Natural killer cell treated with Interleukin-12 subunit alpha and Interleukin-12 subunit beta and Interleukin-15 and Interleukin-18, amount 100 ng/mL, for 72 hours (primary cell): ENCODE measurements around the gene SHISA6. TPM values are rescaled to one million over a fixed set of nuclear protein-coding genes. Genes with fewer than 3 reads are reported as not detected.
"Not testable (repeated sequence)": the region's sequence is repeated elsewhere in the genome, so short reads cannot be mapped to it uniquely, and the experiment has no call there.

Experiments used
- ATAC-seq, 2 donors: fragments of 150-1000 bp; cut with Tn5 transposase in 1 of 2; sonication (Bioruptor Pico), chemical (Tn5 transposase) in 1 of 2; 2 replicates each; pipeline ENCODE4 v1.10.0; 2021
- DNase-seq: peaks from one replicate; pipeline ENCODE4 v3.0.0; 2022; ENCODE audit warnings: low spot score
- H3K27ac Mint-ChIP-seq, 2 donors: 1 replicate in 1 of 2; 2 replicates in 1 of 2; pipeline ENCODE4 v1.8.0; 2022; ENCODE audit warnings: mixed read lengths in 2 of 2, mild to moderate bottlenecking in 1 of 2, moderate library complexity in 1 of 2
- H3K27me3 Mint-ChIP-seq, 2 donors: 1 replicate in 1 of 2; 2 replicates in 1 of 2; pipeline ENCODE4 v1.8.0; 2022; ENCODE audit warnings: mixed read lengths in 2 of 2
- H3K36me3 Mint-ChIP-seq: one replicate; pipeline ENCODE4 v1.8.0; 2022; ENCODE audit warnings: mixed read lengths
- H3K4me1 Mint-ChIP-seq, 2 donors: 1 replicate in 1 of 2; 2 replicates in 1 of 2; pipeline ENCODE4 v1.8.0; 2022; ENCODE audit warnings: low read depth in 2 of 2, mixed read lengths in 2 of 2, mild to moderate bottlenecking in 1 of 2
- H3K4me3 Mint-ChIP-seq: one replicate; pipeline ENCODE4 v1.8.0; 2022; ENCODE audit warnings: mixed read lengths
- H3K9me3 Mint-ChIP-seq: 2 replicates; pipeline ENCODE4 v1.8.0; 2022; ENCODE audit warnings: mixed read lengths
- total RNA-seq, 2 donors: library from RNA; stranded (reverse); gene quantifications; one replicate each; pipeline ENCODE4 v1.2.3, GENCODE V29; 2022

Gene SHISA6
- total RNA-seq, 2 donors from 2014 or later = not detected

DNA sequence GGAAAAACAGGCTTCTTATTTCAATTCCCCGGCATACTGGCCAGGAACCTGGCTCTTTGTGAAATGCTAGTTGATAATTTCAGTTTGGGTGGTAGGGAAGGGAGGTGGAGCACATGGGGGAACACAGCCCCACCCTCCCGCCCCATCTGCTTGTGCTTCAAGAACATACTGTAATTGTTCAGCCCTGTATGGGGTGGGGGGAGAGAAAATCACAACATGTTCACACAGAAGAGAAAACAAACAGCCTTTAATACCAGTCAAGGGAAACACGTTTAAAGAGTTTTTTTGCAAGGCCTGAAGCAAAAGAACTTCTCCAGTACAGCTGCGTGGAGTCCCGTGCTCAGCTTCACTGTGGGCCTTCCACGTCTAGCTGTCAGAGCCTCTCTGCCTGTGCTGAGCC is 59.7 kb downstream of the SHISA6 start:
- Mint-ChIP-seq H3K9me3 (no peaks in the 10 kb centered on the region), H3K4me1 (no peaks in the 10 kb centered on the region), H3K4me3 (no peak overlapping the region), H3K27me3 (no peaks in the 10 kb centered on the region), H3K27ac (no peak overlapping the region), H3K36me3 (no peaks in the 10 kb centered on the region)
- ATAC-seq (no peak), DNase-seq (no peak)

GRCh38 chr17:11301874-11302273 is 60.9 kb downstream of the SHISA6 start:
- DNase-seq, H3K4me1 Mint-ChIP-seq, H3K4me3 Mint-ChIP-seq, H3K27ac Mint-ChIP-seq, H3K27me3 Mint-ChIP-seq, ATAC-seq, H3K9me3 Mint-ChIP-seq, H3K36me3 Mint-ChIP-seq: not testable (repeated sequence)

DNA sequence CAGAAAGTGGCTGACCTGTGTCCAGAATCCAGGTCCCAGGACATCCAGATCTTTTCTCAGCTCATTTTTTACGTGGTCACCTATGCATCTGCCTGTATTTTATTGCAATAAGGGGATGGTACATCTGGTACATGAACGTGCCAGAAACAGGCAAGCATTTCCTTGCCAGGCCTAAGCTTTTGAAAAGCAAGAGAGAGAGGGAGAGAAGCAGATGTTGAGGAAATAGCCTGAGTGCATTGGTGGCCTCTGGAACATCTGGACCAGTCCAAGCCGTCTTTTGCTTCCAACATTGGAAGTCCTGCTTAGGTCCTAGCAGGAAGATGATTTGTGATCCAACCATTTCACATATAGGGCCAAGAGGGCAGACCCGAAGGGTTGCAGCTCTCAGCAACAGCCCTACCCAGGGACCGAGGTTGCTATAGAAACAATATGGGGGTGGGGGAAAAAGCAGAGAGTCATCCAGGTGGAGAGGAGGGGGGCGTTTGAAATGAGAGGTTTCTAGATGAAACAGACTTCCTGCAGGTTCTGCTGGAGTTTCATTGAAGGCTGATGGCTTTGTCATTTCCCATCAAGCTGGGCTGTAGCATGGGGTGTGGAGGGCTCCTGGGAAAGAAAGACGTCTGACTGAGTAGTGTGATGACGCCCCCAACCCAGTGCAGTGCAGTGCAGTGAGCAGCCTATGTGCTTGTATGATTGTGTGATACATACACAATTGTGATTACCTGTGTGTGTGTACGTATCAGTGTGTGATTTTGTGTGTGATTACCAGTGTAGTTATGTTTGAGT is 61.6 kb downstream of the SHISA6 start:
- Mint-ChIP-seq H3K9me3 (no peaks in the 10 kb centered on the region), H3K27me3 (no peaks in the 10 kb centered on the region), H3K36me3 (no peaks in the 10 kb centered on the region), H3K4me1 (no peaks in the 10 kb centered on the region), H3K4me3 (no peak overlapping the region), H3K27ac (no peak overlapping the region)
- DNase-seq (no peak), ATAC-seq (no peak)

- Mint-ChIP-seq H3K4me3 (no peak overlapping the region), H3K36me3 (no peaks in the 10 kb centered on the region), H3K4me1 (no peaks in the 10 kb centered on the region), H3K27ac (no peak overlapping the region), H3K27me3 (no peaks in the 10 kb centered on the region), H3K9me3 (no peaks in the 10 kb centered on the region)
- ATAC-seq (no peak), DNase-seq (no peak)
These were observed 62.9 kb downstream of the SHISA6 start for GRCh38 chr17:11303773-11304394.

DNA sequence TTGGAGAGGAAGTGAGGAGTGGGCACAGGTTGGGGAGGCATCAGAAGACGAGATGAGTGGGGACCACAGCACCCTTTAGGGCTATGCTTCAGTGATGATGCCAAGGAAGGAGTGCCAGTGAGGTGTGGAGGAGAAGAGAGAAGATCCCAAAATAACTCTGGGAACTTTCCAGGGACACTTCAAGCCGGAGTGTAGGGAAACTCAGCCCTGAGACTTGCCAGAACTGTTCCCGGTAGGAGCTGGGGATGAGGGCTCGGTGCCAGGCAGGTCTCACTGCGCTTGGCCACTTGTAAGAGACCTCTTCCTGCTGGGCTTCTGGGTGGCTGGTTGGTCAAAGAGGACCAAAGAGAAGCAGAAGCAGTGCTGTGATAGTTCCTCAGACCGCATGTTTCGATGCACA is 63.6 kb downstream of the SHISA6 start:
- H3K4me3 Mint-ChIP-seq = no peak overlapping the region

DNA sequence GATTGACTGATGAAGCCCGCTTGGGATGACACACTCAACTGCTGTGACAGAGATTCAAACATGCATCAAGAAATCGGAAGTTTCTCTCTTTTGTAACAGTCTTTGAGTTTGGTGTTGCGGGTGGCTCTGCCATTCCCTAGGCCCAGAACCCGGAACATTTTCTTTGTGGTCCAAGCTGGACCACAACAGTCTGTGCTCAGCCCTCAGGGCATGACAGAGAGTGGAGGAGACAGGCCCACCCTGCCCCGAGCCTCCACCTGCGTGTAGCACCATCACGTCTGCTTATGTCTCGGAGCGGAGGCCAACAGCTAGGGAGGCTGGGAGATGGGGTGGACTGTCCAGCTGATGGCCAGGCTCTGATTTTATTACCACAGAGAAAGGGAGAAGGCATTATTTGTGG is 64.5 kb downstream of the SHISA6 start:
- no peaks in the 10 kb centered on the region for H3K36me3 Mint-ChIP-seq
- no peak for ATAC-seq

More for the DNA sequence above, 63.6 kb downstream of the SHISA6 start:
- no peak for DNase-seq
- no peak overlapping the region for H3K27ac Mint-ChIP-seq
- H3K4me1 Mint-ChIP-seq = no peaks in the 10 kb centered on the region
- H3K9me3 Mint-ChIP-seq = no peaks in the 10 kb centered on the region
- no peak for ATAC-seq
- H3K36me3 Mint-ChIP-seq = no peaks in the 10 kb centered on the region
- H3K27me3 Mint-ChIP-seq = no peaks in the 10 kb centered on the region

DNA sequence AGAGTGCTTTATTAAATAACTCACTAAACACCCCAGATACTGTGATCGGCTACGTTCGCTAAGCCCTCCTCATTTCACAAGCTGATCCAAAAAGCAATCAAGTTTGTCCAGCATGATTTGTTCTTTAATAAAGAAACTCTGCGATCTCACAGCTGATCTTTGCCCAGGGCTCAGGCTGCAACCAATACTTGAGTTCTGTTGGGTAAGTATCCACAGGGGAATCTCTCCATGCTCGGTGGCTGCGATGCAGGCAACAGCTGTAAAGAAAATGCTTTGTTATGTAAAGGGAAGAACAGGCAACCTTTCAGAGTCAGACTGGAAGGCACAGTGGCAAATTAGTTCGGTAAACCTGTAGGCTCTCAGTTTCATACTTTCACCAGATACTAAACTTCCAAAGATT is 67.5 kb downstream of the SHISA6 start:
- Mint-ChIP-seq H3K9me3 (peaks cover 7% of the 10 kb centered on the region), H3K36me3 (no peaks in the 10 kb centered on the region), H3K4me3 (no peak overlapping the region), H3K27me3 (no peaks in the 10 kb centered on the region), H3K27ac (no peak overlapping the region), H3K4me1 (no peaks in the 10 kb centered on the region)
- DNase-seq (no peak), ATAC-seq (no peak)

More for the DNA sequence above, 64.5 kb downstream of the SHISA6 start:
- Mint-ChIP-seq H3K9me3 (peaks cover 3% of the 10 kb centered on the region), H3K27me3 (no peaks in the 10 kb centered on the region), H3K4me1 (no peaks in the 10 kb centered on the region), H3K4me3 (no peak overlapping the region), H3K27ac (no peak overlapping the region)
- no peak for DNase-seq

- Mint-ChIP-seq H3K27me3 (no peaks in the 10 kb centered on the region), H3K4me3 (no peak overlapping the region), H3K36me3 (no peaks in the 10 kb centered on the region), H3K9me3 (peaks cover 9% of the 10 kb centered on the region), H3K27ac (no peak overlapping the region), H3K4me1 (no peaks in the 10 kb centered on the region)
- ATAC-seq = no peak
- no peak for DNase-seq
These were observed 68.0 kb downstream of the SHISA6 start for GRCh38 chr17:11309033-11309432.

GRCh38 chr17:11309850-11310249 is 68.8 kb downstream of the SHISA6 start:
- H3K9me3 Mint-ChIP-seq = peaks cover 9% of the 10 kb centered on the region
- ATAC-seq = no peak
- no peak for DNase-seq

DNA sequence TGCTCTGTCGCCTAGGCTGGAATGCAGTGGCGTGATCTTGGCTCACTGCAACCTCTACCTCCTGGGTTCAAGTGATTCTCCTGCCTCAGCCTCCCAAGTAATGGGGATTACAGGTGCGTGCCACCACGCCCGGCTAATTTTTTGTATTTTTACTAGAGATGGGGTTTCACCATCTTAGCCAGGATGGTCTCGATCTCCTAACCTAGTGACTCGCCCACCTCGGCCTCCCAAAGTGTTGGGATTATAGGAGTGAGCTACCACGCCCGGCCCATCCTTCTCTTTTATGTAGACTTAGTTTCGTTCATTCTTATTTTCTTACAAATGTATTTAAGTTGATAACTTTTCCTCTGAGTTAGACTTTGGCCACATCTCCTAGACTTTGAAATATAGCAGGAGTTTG is 75.4 kb downstream of the SHISA6 start:
- ATAC-seq, H3K4me3 Mint-ChIP-seq, DNase-seq, H3K36me3 Mint-ChIP-seq, H3K27me3 Mint-ChIP-seq, H3K27ac Mint-ChIP-seq, H3K4me1 Mint-ChIP-seq: not testable (repeated sequence)
- H3K9me3 Mint-ChIP-seq = peaks cover 14% of the 10 kb centered on the region

More at GRCh38 chr17:11309850-11310249, 68.8 kb downstream of the SHISA6 start:
- H3K4me3 Mint-ChIP-seq = no peak overlapping the region
- H3K4me1 Mint-ChIP-seq = no peaks in the 10 kb centered on the region
- no peaks in the 10 kb centered on the region for H3K36me3 Mint-ChIP-seq
- H3K27me3 Mint-ChIP-seq = no peaks in the 10 kb centered on the region
- H3K27ac Mint-ChIP-seq = no peak overlapping the region

GRCh38 chr17:11318207-11318606 is 77.2 kb downstream of the SHISA6 start:
- H3K4me3 Mint-ChIP-seq = no peak overlapping the region

GRCh38 chr17:11319894-11320293 is 78.9 kb downstream of the SHISA6 start:
- Mint-ChIP-seq H3K4me1 (no peaks in the 10 kb centered on the region), H3K4me3 (no peak overlapping the region), H3K27ac (no peak overlapping the region), H3K27me3 (no peaks in the 10 kb centered on the region), H3K9me3 (peaks cover 13% of the 10 kb centered on the region), H3K36me3 (no peaks in the 10 kb centered on the region)
- no peak for ATAC-seq
- DNase-seq = no peak

More at GRCh38 chr17:11318207-11318606, 77.2 kb downstream of the SHISA6 start:
- Mint-ChIP-seq H3K9me3 (peaks cover 13% of the 10 kb centered on the region), H3K36me3 (no peaks in the 10 kb centered on the region), H3K27me3 (no peaks in the 10 kb centered on the region), H3K27ac (no peak overlapping the region), H3K4me1 (no peaks in the 10 kb centered on the region)
- ATAC-seq (no peak), DNase-seq (no peak)

GRCh38 chr17:11324021-11324420 is 83.0 kb downstream of the SHISA6 start:
- DNase-seq = no peak
- Mint-ChIP-seq H3K27me3 (no peaks in the 10 kb centered on the region), H3K4me1 (no peaks in the 10 kb centered on the region), H3K4me3 (no peak overlapping the region), H3K9me3 (peaks cover 8% of the 10 kb centered on the region), H3K27ac (no peak overlapping the region), H3K36me3 (no peaks in the 10 kb centered on the region)
- no peak for ATAC-seq

GRCh38 chr17:11324846-11325420 is 83.9 kb downstream of the SHISA6 start:
- Mint-ChIP-seq H3K27ac (no peak overlapping the region), H3K36me3 (no peaks in the 10 kb centered on the region), H3K4me1 (no peaks in the 10 kb centered on the region), H3K27me3 (no peaks in the 10 kb centered on the region), H3K9me3 (peaks cover 4% of the 10 kb centered on the region), H3K4me3 (no peak overlapping the region)
- ATAC-seq (no peak), DNase-seq (no peak)
